ENCODE data around the gene RAB11FIP3. TPM values are rescaled to one million over a fixed set of nuclear protein-coding genes. Genes with fewer than 3 reads are reported as not detected.

The RAB11FIP3 gene
- total and polyA plus RNA-seq, 9 of the 15 experiments (the other 6 are each of a cell fraction or from before 2014, with no cell fraction given) = 0.46 to 13.1 (median 4.3) TPM

DNA sequence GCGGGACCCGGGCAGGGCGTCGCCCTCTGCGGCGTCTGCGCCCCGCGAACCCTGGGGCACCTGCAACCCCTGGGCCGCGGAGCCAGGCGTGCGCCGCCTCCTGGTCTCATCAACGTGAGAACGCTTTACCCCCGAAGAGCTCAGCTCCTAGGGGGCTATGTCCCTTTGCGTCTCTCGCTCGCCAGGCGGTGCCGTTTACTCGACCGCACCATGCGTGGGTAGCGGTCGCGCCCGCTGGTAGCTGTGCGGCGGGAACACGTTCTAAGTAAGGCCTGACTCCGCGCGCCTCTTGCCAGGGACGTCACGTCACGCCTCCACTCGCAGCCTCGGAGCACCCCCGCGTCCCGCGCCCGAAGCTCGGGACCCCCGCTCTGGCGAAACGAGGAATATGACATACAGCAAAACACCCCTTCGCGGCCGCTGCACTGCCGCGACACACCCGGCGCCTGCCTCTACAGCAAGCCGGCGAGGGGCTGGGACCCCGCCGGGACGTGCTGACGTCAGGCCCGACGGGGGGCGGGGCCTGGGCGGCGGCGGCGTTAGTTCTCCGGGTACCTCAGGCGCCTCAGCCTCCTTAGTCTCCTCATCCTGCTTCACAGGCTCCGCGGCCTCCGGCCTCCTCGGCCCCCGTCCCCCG is at the start of gene RAB11FIP3 (continued):
- TF ChIP-seq, protein P1, sequence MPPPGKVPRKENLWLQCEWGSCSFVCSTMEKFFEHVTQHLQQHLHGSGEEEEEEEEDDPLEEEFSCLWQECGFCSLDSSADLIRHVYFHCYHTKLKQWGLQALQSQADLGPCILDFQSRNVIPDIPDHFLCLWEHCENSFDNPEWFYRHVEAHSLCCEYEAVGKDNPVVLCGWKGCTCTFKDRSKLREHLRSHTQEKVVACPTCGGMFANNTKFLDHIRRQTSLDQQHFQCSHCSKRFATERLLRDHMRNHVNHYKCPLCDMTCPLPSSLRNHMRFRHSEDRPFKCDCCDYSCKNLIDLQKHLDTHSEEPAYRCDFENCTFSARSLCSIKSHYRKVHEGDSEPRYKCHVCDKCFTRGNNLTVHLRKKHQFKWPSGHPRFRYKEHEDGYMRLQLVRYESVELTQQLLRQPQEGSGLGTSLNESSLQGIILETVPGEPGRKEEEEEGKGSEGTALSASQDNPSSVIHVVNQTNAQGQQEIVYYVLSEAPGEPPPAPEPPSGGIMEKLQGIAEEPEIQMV (tag; conservative IDR thresholded peaks at IDR 0.05; ENCODE audit: low read depth) = no peak
- no peak for TF ChIP-seq RFX1 (IDR thresholded peaks at IDR 0.05)
- TF ChIP-seq LEF1 (IDR thresholded peaks at IDR 0.05) = no peak
- TF ChIP-seq, protein P2, sequence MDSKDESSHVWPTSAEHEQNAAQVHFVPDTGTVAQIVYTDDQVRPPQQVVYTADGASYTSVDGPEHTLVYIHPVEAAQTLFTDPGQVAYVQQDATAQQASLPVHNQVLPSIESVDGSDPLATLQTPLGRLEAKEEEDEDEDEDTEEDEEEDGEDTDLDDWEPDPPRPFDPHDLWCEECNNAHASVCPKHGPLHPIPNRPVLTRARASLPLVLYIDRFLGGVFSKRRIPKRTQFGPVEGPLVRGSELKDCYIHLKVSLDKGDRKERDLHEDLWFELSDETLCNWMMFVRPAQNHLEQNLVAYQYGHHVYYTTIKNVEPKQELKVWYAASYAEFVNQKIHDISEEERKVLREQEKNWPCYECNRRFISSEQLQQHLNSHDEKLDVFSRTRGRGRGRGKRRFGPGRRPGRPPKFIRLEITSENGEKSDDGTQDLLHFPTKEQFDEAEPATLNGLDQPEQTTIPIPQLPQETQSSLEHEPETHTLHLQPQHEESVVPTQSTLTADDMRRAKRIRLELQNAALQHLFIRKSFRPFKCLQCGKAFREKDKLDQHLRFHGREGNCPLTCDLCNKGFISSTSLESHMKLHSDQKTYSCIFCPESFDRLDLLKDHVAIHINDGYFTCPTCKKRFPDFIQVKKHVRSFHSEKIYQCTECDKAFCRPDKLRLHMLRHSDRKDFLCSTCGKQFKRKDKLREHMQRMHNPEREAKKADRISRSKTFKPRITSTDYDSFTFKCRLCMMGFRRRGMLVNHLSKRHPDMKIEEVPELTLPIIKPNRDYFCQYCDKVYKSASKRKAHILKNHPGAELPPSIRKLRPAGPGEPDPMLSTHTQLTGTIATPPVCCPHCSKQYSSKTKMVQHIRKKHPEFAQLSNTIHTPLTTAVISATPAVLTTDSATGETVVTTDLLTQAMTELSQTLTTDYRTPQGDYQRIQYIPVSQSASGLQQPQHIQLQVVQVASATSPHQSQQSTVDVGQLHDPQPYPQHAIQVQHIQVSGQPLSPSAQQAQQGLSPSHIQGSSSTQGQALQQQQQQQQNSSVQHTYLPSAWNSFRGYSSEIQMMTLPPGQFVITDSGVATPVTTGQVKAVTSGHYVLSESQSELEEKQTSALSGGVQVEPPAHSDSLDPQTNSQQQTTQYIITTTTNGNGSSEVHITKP (IDR thresholded peaks at IDR 0.05; ENCODE audit: partially characterized antibody) = peak; percentile 79
- TF ChIP-seq HDAC8 (tag; IDR thresholded peaks at IDR 0.05) = 0 out of 2 replicates have a peak, but pooled peaks have one; percentile 62
- TF ChIP-seq HDGF (IDR thresholded peaks at IDR 0.05) = no peak
- TF ChIP-seq, protein P3, sequence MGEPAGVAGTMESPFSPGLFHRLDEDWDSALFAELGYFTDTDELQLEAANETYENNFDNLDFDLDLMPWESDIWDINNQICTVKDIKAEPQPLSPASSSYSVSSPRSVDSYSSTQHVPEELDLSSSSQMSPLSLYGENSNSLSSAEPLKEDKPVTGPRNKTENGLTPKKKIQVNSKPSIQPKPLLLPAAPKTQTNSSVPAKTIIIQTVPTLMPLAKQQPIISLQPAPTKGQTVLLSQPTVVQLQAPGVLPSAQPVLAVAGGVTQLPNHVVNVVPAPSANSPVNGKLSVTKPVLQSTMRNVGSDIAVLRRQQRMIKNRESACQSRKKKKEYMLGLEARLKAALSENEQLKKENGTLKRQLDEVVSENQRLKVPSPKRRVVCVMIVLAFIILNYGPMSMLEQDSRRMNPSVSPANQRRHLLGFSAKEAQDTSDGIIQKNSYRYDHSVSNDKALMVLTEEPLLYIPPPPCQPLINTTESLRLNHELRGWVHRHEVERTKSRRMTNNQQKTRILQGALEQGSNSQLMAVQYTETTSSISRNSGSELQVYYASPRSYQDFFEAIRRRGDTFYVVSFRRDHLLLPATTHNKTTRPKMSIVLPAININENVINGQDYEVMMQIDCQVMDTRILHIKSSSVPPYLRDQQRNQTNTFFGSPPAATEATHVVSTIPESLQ (CRISPR knock-in tag; IDR thresholded peaks at IDR 0.05) = no peak; the same call in 1 of the 2 replicates
- no peak for TF ChIP-seq TFAM (CRISPR knock-in tag; conservative IDR thresholded peaks at IDR 0.05)
- no peak for TF ChIP-seq HDAC3 (IDR thresholded peaks at IDR 0.05; ENCODE audit: borderline replicate concordance, partially characterized antibody)
- peak; percentile 52; the same call in 1 of the 2 replicates for TF ChIP-seq RNF2 (IDR thresholded peaks at IDR 0.05)
- TF ChIP-seq ZNF217 (CRISPR knock-in tag; IDR thresholded peaks at IDR 0.05) = no peak
- no peak for TF ChIP-seq SMARCA4 (IDR thresholded peaks at IDR 0.05)
- no peak for TF ChIP-seq ZNF184 (CRISPR knock-in tag; IDR thresholded peaks at IDR 0.05)
- TF ChIP-seq POLR2B (IDR thresholded peaks at IDR 0.05; ENCODE audit: low read depth, partially characterized antibody) = peak; percentile 61
- TF ChIP-seq EGR1 (conservative IDR thresholded peaks at IDR 0.05) = peak; percentile 63
- peak; percentile 70 for TF ChIP-seq GABPB1 (CRISPR knock-in tag; IDR thresholded peaks at IDR 0.05)
- no peak for TF ChIP-seq EZH2 (IDR thresholded peaks at IDR 0.05; ENCODE audit: borderline replicate concordance, low read depth, low read length)
- no peak for TF ChIP-seq CHD2 (IDR thresholded peaks at IDR 0.05; ENCODE audit: low read depth, low read length)
- TF ChIP-seq, protein P4, sequence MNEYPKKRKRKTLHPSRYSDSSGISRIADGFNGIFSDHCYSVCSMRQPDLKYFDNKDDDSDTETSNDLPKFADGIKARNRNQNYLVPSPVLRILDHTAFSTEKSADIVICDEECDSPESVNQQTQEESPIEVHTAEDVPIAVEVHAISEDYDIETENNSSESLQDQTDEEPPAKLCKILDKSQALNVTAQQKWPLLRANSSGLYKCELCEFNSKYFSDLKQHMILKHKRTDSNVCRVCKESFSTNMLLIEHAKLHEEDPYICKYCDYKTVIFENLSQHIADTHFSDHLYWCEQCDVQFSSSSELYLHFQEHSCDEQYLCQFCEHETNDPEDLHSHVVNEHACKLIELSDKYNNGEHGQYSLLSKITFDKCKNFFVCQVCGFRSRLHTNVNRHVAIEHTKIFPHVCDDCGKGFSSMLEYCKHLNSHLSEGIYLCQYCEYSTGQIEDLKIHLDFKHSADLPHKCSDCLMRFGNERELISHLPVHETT (CRISPR knock-in tag; conservative IDR thresholded peaks at IDR 0.05 in 1 of 2, IDR thresholded peaks at IDR 0.05 in 1 of 2) = no peak
- no peak for TF ChIP-seq ETV5 (CRISPR knock-in tag; IDR thresholded peaks at IDR 0.05; ENCODE audit: low read depth)
- no peak for TF ChIP-seq DACH1 (IDR thresholded peaks at IDR 0.05; ENCODE audit: partially characterized antibody)
- TF ChIP-seq NR2F6 (CRISPR knock-in tag; IDR thresholded peaks at IDR 0.05) = no peak

All from K562 (cell line).